BJ (cell line): ENCODE measurements around the gene ARHGAP8. TPM values are rescaled to one million over a fixed set of nuclear protein-coding genes. Genes with fewer than 3 reads are reported as not detected.

ENCODE experiments used
- CTCF ChIA-PET: fragments of 350-600 bp; formaldehyde crosslinking; extraction: SDS; loops from one replicate; lab custom pipeline; 2021; ENCODE audit warnings: antibody characterized with exemption, inconsistent platforms; lab: Yijun Ruan, JAX
- POLR2A ChIA-PET: fragments of 300-600 bp; sonication (Branson Sonifier 250); formaldehyde crosslinking; extraction: SDS; loops from one replicate; lab custom pipeline; 2021; ENCODE audit warnings: antibody characterized with exemption; lab: Charles Lee
- DNase-seq: peaks from one replicate; pipeline ENCODE4 v3.0.0-alpha.2; 2011; ENCODE audit warnings: low read depth
- H3K27me3 ChIP-seq: 2 replicates; pipeline ENCODE4 v1.6.0; 2011; ENCODE audit warnings: low read length; ENCODE audit not compliant: control insufficient read depth, insufficient read depth
- H3K36me3 ChIP-seq: 2 replicates; pipeline ENCODE4 v1.5.1; 2011; ENCODE audit warnings: low read length; ENCODE audit not compliant: control insufficient read depth, insufficient read depth
- H3K4me3 ChIP-seq: 2 replicates; pipeline ENCODE4 v1.5.1; 2011; ENCODE audit warnings: low read depth, mild to moderate bottlenecking, control low read depth, low read length
- CTCF ChIP-seq: IDR thresholded peaks from 2 replicates; pipeline ENCODE4 v1.5.1; 2011; ENCODE audit warnings: low read depth, mild to moderate bottlenecking, control low read depth, inconsistent platforms, low read length, moderate library complexity; ENCODE audit not compliant: insufficient read depth
- polyA plus RNA-seq: library from polyadenylated mRNA; depleted of rRNA; stranded (reverse); fragments of >200 nt; gene quantifications from 2 replicates; pipeline ENCODE4 v1.2.3, GENCODE V29; 2011

ARHGAP8 gene
- polyA plus RNA-seq, 1 experiment = 0.39 TPM

- peaks cover 14% of the 10 kb centered on the region for H3K27me3 ChIP-seq
- ChIA-PET CTCF (interaction anchor here (1.4 kb wide), 1 partner anchor 20 kb away, joined by 3 read pairs; no protein-coding TSS in a partner anchor), POLR2A (no interaction called here)
- DNase-seq = no peak
- TF ChIP-seq CTCF = no peak
- no peak overlapping the region for H3K4me3 ChIP-seq
- no peaks in the 10 kb centered on the region for H3K36me3 ChIP-seq
Observed at GRCh38 chr22:44754998-44755397, 2.6 kb downstream of the ARHGAP8 start.

GRCh38 chr22:44755417-44755816 lies 3.0 kb downstream of the ARHGAP8 start:
- H3K27me3 ChIP-seq = peaks cover 14% of the 10 kb centered on the region
- no peak for TF ChIP-seq CTCF
- no peaks in the 10 kb centered on the region for H3K36me3 ChIP-seq
- H3K4me3 ChIP-seq = no peak overlapping the region
- DNase-seq = no peak
- ChIA-PET POLR2A (no interaction called here), CTCF (interaction anchor here (1.4 kb wide), 1 partner anchor 20 kb away, joined by 3 read pairs; no protein-coding TSS in a partner anchor)

GRCh38 chr22:44755956-44756361 lies 3.6 kb downstream of the ARHGAP8 start:
- Histone ChIP-seq H3K36me3 (no peaks in the 10 kb centered on the region), H3K27me3 (peaks cover 14% of the 10 kb centered on the region), H3K4me3 (no peak overlapping the region)
- ChIA-PET CTCF (interaction anchor here (1.4 kb wide), 1 partner anchor 21 kb away, joined by 3 read pairs; no protein-coding TSS in a partner anchor), POLR2A (no interaction called here)
- DNase-seq = no peak
- no peak for TF ChIP-seq CTCF

GRCh38 chr22:44758344-44758973 lies 6.1 kb downstream of the ARHGAP8 start:
- CTCF ChIA-PET = no interaction called here
- no peaks in the 10 kb centered on the region for H3K36me3 ChIP-seq
- no peak for TF ChIP-seq CTCF
- no peak overlapping the region for H3K4me3 ChIP-seq
- H3K27me3 ChIP-seq = peaks cover 9% of the 10 kb centered on the region
- DNase-seq = no peak
- POLR2A ChIA-PET = no interaction called here

- Histone ChIP-seq H3K36me3 (no peaks in the 10 kb centered on the region), H3K27me3 (peaks cover 4% of the 10 kb centered on the region), H3K4me3 (no peak overlapping the region)
- TF ChIP-seq CTCF = no peak
- ChIA-PET POLR2A (no interaction called here), CTCF (no interaction called here)
- no peak for DNase-seq
Observed at GRCh38 chr22:44759001-44759400, 6.6 kb downstream of the ARHGAP8 start.
